Liver (tissue), 9 donors: Measurements from ENCODE around the gene AMT. TPM values are rescaled to one million over a fixed set of nuclear protein-coding genes. Genes with fewer than 3 reads are reported as not detected.

Experiments
- DNase-seq: peaks from one replicate; pipeline ENCODE4 v3.0.0-alpha.2; 2017; ENCODE audit warnings: low spot score
- H3K27ac ChIP-seq, 2 donors: one replicate each; pipeline ENCODE4 v1.7.0; 2013; ENCODE audit warnings: inconsistent platforms in 2 of 2, low read length in 2 of 2, control low read depth in 1 of 2, low read depth in 1 of 2, mild to moderate bottlenecking in 1 of 2
- H3K27me3 ChIP-seq, 4 donors: one replicate each; pipeline versions ENCODE4 v1.6.1 to v1.7.0; 2013; ENCODE audit warnings: low read length in 3 of 4, inconsistent platforms in 1 of 4, mild to moderate bottlenecking in 1 of 4, moderate library complexity in 1 of 4; ENCODE audit not compliant: control insufficient read depth in 4 of 4, insufficient read depth in 4 of 4
- H3K36me3 ChIP-seq, 4 donors: one replicate each; pipeline versions ENCODE4 v1.6.1 to v1.7.0; 2013; ENCODE audit warnings: low read length in 3 of 4, mild to moderate bottlenecking in 3 of 4, low read depth in 1 of 4, moderate library complexity in 1 of 4; ENCODE audit not compliant: control insufficient read depth in 4 of 4, insufficient read depth in 3 of 4
- H3K4me1 ChIP-seq, 4 donors: one replicate each; pipeline versions ENCODE4 v1.6.1 to v1.7.0; 2013; ENCODE audit warnings: low read length in 3 of 4, mild to moderate bottlenecking in 3 of 4, moderate library complexity in 1 of 4; ENCODE audit not compliant: control insufficient read depth in 4 of 4, insufficient read depth in 4 of 4
- H3K4me3 ChIP-seq, 3 donors: one replicate each; pipeline versions ENCODE4 v1.6.1 to v1.7.0; 2013; ENCODE audit warnings: low read length in 3 of 3, control low read depth in 1 of 3, low read depth in 1 of 3, mild to moderate bottlenecking in 1 of 3
- H3K9ac ChIP-seq, 2 donors: one replicate each; pipeline ENCODE4 v1.7.0; 2013; ENCODE audit warnings: low read length in 2 of 2, mild to moderate bottlenecking in 2 of 2, moderate library complexity in 2 of 2, control low read depth in 1 of 2, low read depth in 1 of 2
- H3K9me3 ChIP-seq, 4 donors: one replicate each; pipeline versions ENCODE4 v1.6.1 to v1.7.0; 2013; ENCODE audit warnings: low read length in 3 of 4; ENCODE audit not compliant: control insufficient read depth in 4 of 4
- FOXA1 ChIP-seq: IDR thresholded peaks from 2 replicates; pipeline ENCODE4 v1.6.1; 2016; ENCODE audit warnings: antibody characterized with exemption
- GABPA ChIP-seq, 2 donors: IDR thresholded peaks in 1 of 2; conservative IDR thresholded peaks in 1 of 2; 2 replicates each; pipeline ENCODE4 v1.6.1; 2016; ENCODE audit warnings: antibody characterized with exemption in 2 of 2, mild to moderate bottlenecking in 1 of 2, moderate library complexity in 1 of 2
- HNF4A ChIP-seq, 2 donors: conservative IDR thresholded peaks; 2 replicates each; pipeline ENCODE4 v1.6.1; 2016; ENCODE audit warnings: antibody characterized with exemption in 2 of 2, mild to moderate bottlenecking in 2 of 2
- HNF4G ChIP-seq: IDR thresholded peaks from 2 replicates; pipeline ENCODE4 v1.6.1; 2016; ENCODE audit warnings: antibody characterized with exemption
- JUND ChIP-seq, 2 donors: IDR thresholded peaks; 2 replicates each; pipeline ENCODE4 v1.6.1; 2016; ENCODE audit warnings: antibody characterized with exemption in 2 of 2
- NR2F2 ChIP-seq: IDR thresholded peaks from 2 replicates; pipeline ENCODE4 v1.6.1; 2016; ENCODE audit warnings: antibody characterized with exemption
- RAD21 ChIP-seq, 2 donors: IDR thresholded peaks; 2 replicates each; pipeline ENCODE4 v1.6.1; 2016; ENCODE audit warnings: antibody characterized with exemption in 2 of 2, mild to moderate bottlenecking in 2 of 2
- RXRA ChIP-seq, 2 donors: IDR thresholded peaks; 2 replicates each; pipeline ENCODE4 v1.6.1; 2017 to 2018; ENCODE audit warnings: antibody characterized with exemption in 2 of 2, mild to moderate bottlenecking in 1 of 2
- SP1 ChIP-seq: IDR thresholded peaks from 2 replicates; pipeline ENCODE4 v1.6.1; 2018; ENCODE audit warnings: antibody characterized with exemption, mild to moderate bottlenecking
- TAF1 ChIP-seq: conservative IDR thresholded peaks from 2 replicates; pipeline ENCODE4 v1.6.1; 2016; ENCODE audit warnings: antibody characterized with exemption, mild to moderate bottlenecking
- YY1 ChIP-seq: IDR thresholded peaks from 2 replicates; pipeline ENCODE4 v1.6.1; 2016; ENCODE audit warnings: antibody characterized with exemption, mild to moderate bottlenecking
- WGBS: extraction: QIAGEN DNeasy Blood & Tissue Kit; methylation state at CpG from one replicate; pipeline ENCODE4 v1.1.7; 2013; 5-methylcytosine and 5-hydroxymethylcytosine counted together
- polyA plus RNA-seq, 2 donors: library from polyadenylated mRNA; stranded (reverse) in 1 of 2; unstranded in 1 of 2; fragments of 200-250 nt in 1 of 2; fragments of >200 nt in 1 of 2; fragmentation: Nextera tagmentation in 1 of 2; extraction: Ambion mirVana in 1 of 2; gene quantifications; one replicate each; pipeline versions ENCODE4 v1.2.1 to v1.2.3, GENCODE V29; 2013 to 2015
- total RNA-seq, 2 donors: library from RNA; depleted of rRNA; stranded (reverse); fragments of >200 nt; gene quantifications; one replicate each; pipeline ENCODE4 v1.2.3, GENCODE V29; 2014
- TF ChIP-seq, protein P1 (sequence below): IDR thresholded peaks from 2 replicates; pipeline ENCODE4 v1.6.1; 2016; ENCODE audit warnings: antibody characterized with exemption
- TF ChIP-seq, protein P2 (sequence below): IDR thresholded peaks from 2 replicates; pipeline ENCODE4 v1.6.1; 2016; ENCODE audit warnings: antibody characterized with exemption
- TF ChIP-seq, protein P3 (sequence below): IDR thresholded peaks from 2 replicates; pipeline ENCODE4 v1.6.1; 2016; ENCODE audit warnings: antibody characterized with exemption, mild to moderate bottlenecking
- TF ChIP-seq, protein P4 (sequence below): fragments of 150-350 bp; IDR thresholded peaks from 2 replicates; pipeline ENCODE4 v1.5.1; 2017; ENCODE audit warnings: improper control_type of control experiment, low read depth, low read length; ENCODE audit not compliant: missing input control
- TF ChIP-seq, protein P5 (sequence below): IDR thresholded peaks from 2 replicates; pipeline ENCODE4 v1.6.1; 2016; ENCODE audit warnings: antibody characterized with exemption
- donor health status: healthy.
- donor health status: healthy.
- donor health status: healthy.
- donor health status: healthy.
- donor health status: healthy.

Gene AMT, protein sequence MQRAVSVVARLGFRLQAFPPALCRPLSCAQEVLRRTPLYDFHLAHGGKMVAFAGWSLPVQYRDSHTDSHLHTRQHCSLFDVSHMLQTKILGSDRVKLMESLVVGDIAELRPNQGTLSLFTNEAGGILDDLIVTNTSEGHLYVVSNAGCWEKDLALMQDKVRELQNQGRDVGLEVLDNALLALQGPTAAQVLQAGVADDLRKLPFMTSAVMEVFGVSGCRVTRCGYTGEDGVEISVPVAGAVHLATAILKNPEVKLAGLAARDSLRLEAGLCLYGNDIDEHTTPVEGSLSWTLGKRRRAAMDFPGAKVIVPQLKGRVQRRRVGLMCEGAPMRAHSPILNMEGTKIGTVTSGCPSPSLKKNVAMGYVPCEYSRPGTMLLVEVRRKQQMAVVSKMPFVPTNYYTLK
- total RNA-seq: 10 to 100 TPM; 15.6 to 23.2 TPM
- polyA plus RNA-seq: 10 to 100 TPM; 27.9 to 28.7 TPM

DNA sequence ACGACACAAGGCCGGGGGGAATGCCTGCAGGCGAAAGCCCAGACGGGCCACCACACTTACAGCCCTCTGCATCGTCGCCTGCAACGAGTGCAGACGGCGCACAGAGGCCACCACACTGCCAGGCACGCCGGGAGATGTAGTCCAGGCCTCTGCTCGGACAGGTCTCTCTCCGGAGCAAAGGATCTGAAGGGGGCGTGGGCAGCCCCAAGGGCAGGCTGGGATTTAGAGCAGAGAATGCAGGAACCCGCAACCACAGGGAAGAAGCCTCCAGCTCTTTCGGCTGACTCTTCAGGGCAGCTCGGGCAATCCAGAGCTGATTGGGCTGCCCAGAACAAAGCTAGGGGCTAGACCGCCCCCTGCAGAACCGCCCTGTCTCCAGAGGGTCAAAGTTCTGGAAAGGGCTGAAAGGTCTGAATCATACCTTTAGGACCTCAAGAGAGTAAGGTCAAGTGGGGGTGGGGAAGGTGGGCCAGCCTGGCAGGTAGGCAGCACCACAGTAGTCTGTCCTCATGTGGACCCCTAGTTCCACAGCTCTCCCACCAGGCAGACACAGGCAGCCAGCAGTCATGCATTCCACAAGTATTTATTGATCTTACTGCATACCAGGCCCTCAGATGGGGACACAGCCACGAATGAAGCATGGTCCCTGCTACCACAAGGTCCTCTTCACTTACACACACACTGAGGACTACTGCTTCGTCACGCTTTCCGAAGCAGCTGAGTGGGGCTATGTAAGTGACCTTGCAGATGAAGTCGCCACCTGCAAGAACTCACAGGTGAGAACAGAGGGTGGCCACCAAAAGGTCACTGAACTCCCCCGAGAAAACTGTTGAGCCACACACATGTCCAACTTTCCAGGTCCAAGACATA lies at the start of gene AMT:
AMT (minus strand) TSS at position 95 of the 870 bp plus-strand sequence; CDS start at position 72, 23 bp downstream.
- H3K36me3 ChIP-seq: peaks cover 0 to 14% (median 7%) of the 10 kb centered on the region in 4 donors
- H3K9me3 ChIP-seq: no peaks in the 10 kb centered on the region
- H3K4me1 ChIP-seq: peaks cover 5 to 26% (median 23%) of the 10 kb centered on the region in 4 donors
- no peaks in the 10 kb centered on the region for H3K27me3 ChIP-seq
- H3K27ac ChIP-seq: peak within 1 kb of the TSS; percentile 65 to 77
- H3K4me3 ChIP-seq: peak within 1 kb of the TSS; percentile 45 to 98 (median 55)
- peak; percentile 74 for DNase-seq
- TF ChIP-seq YY1 (peak; percentile 70), NR2F2 (peak; percentile 49), RXRA (IDR thresholded peaks at IDR 0.05) (peak; percentile 51 to 71), FOXA1 (no peak), JUND (IDR thresholded peaks at IDR 0.05) (peak in 1 of 2 donors; percentile 43), HNF4G (peak; percentile 68), TAF1 (peak; percentile 42), RAD21 (IDR thresholded peaks at IDR 0.05) (peak in 1 of 2 donors; percentile 25), SP1 (peak; percentile 72), HNF4A (conservative IDR thresholded peaks at IDR 0.05) (peak; percentile 78 to 84), GABPA (IDR thresholded peaks at IDR 0.05 in 1 of 2, conservative IDR thresholded peaks at IDR 0.05 in 1 of 2) (peak in 1 of 2 donors; percentile 59)
- TF ChIP-seq, protein P1, sequence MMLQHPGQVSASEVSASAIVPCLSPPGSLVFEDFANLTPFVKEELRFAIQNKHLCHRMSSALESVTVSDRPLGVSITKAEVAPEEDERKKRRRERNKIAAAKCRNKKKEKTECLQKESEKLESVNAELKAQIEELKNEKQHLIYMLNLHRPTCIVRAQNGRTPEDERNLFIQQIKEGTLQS: no peak
- TF ChIP-seq, protein P2, sequence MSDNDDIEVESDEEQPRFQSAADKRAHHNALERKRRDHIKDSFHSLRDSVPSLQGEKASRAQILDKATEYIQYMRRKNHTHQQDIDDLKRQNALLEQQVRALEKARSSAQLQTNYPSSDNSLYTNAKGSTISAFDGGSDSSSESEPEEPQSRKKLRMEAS: no peak
- TF ChIP-seq, protein P3, sequence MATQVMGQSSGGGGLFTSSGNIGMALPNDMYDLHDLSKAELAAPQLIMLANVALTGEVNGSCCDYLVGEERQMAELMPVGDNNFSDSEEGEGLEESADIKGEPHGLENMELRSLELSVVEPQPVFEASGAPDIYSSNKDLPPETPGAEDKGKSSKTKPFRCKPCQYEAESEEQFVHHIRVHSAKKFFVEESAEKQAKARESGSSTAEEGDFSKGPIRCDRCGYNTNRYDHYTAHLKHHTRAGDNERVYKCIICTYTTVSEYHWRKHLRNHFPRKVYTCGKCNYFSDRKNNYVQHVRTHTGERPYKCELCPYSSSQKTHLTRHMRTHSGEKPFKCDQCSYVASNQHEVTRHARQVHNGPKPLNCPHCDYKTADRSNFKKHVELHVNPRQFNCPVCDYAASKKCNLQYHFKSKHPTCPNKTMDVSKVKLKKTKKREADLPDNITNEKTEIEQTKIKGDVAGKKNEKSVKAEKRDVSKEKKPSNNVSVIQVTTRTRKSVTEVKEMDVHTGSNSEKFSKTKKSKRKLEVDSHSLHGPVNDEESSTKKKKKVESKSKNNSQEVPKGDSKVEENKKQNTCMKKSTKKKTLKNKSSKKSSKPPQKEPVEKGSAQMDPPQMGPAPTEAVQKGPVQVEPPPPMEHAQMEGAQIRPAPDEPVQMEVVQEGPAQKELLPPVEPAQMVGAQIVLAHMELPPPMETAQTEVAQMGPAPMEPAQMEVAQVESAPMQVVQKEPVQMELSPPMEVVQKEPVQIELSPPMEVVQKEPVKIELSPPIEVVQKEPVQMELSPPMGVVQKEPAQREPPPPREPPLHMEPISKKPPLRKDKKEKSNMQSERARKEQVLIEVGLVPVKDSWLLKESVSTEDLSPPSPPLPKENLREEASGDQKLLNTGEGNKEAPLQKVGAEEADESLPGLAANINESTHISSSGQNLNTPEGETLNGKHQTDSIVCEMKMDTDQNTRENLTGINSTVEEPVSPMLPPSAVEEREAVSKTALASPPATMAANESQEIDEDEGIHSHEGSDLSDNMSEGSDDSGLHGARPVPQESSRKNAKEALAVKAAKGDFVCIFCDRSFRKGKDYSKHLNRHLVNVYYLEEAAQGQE: peak; percentile 53
- peak within 1 kb of the TSS in 1 of 2 donors; percentile 51 for H3K9ac ChIP-seq
- 26% methylated on average over 25 of the region's 25 CpGs for WGBS

DNA sequence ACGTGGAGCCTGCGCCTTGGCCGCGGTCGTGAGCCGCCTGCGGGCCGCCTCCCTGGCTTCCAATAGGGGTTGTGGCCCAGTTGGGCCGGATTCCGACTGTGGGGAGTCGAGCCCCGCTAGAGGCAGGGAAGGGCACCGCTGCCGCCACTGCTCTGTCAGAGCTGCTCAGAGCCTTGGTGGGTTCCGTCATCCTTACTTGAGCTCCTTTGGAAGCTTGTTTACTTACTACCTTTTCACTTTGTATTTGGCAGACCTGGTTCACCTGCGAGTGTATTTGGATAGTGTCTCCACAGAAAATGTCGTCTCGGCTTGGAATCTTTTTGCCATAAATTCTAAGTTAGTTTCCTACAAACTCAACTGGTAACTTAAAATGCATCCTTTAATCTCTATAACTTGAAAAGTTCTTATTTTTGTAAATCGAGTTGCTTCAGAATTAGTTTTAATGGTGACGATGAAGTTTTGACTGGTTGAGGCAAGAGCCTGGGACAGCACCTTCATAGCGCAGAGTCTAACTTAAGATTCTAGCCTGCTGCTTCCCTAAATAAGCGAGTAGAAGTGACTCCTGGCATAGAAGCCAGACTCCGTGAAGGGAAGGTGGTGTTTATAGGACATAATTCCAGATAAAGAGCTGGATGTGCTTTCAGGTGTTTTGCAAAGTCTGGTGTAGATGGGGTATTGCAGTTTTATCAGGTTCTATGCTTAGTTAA lies 48.6 kb upstream of the AMT start:
- H3K27me3 ChIP-seq: no peaks in the 10 kb centered on the region
- peak overlapping the region; percentile 81 to 93 (median 85) for H3K4me3 ChIP-seq
- WGBS: 2% methylated on average over 23 of the region's 23 CpGs
- H3K4me1 ChIP-seq: peaks cover 4 to 29% (median 22%) of the 10 kb centered on the region in 4 donors
- H3K27ac ChIP-seq: peak overlapping the region; percentile 91 to 97
- peaks cover 0 to 1% (median 0%) of the 10 kb centered on the region in 4 donors for H3K36me3 ChIP-seq
- peak overlapping the region; percentile 90 to 92 for H3K9ac ChIP-seq
- DNase-seq: no peak
- H3K9me3 ChIP-seq: no peaks in the 10 kb centered on the region
- TF ChIP-seq YY1 (peak; percentile 59), SP1 (no peak), JUND (IDR thresholded peaks at IDR 0.05) (no peak), HNF4A (conservative IDR thresholded peaks at IDR 0.05) (no peak)
- TF ChIP-seq, protein P3: no peak
- TF ChIP-seq, protein P4, sequence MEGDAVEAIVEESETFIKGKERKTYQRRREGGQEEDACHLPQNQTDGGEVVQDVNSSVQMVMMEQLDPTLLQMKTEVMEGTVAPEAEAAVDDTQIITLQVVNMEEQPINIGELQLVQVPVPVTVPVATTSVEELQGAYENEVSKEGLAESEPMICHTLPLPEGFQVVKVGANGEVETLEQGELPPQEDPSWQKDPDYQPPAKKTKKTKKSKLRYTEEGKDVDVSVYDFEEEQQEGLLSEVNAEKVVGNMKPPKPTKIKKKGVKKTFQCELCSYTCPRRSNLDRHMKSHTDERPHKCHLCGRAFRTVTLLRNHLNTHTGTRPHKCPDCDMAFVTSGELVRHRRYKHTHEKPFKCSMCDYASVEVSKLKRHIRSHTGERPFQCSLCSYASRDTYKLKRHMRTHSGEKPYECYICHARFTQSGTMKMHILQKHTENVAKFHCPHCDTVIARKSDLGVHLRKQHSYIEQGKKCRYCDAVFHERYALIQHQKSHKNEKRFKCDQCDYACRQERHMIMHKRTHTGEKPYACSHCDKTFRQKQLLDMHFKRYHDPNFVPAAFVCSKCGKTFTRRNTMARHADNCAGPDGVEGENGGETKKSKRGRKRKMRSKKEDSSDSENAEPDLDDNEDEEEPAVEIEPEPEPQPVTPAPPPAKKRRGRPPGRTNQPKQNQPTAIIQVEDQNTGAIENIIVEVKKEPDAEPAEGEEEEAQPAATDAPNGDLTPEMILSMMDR: no peak
- TF ChIP-seq, protein P5, sequence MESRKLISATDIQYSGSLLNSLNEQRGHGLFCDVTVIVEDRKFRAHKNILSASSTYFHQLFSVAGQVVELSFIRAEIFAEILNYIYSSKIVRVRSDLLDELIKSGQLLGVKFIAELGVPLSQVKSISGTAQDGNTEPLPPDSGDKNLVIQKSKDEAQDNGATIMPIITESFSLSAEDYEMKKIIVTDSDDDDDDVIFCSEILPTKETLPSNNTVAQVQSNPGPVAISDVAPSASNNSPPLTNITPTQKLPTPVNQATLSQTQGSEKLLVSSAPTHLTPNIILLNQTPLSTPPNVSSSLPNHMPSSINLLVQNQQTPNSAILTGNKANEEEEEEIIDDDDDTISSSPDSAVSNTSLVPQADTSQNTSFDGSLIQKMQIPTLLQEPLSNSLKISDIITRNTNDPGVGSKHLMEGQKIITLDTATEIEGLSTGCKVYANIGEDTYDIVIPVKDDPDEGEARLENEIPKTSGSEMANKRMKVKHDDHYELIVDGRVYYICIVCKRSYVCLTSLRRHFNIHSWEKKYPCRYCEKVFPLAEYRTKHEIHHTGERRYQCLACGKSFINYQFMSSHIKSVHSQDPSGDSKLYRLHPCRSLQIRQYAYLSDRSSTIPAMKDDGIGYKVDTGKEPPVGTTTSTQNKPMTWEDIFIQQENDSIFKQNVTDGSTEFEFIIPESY: no peak
